IPS-NIHi11 (cell line): ENCODE data around the gene MAGEF1.

Experiments
- DNase-seq: peaks from one replicate; pipeline ENCODE4 v3.0.0; 2012; ENCODE audit warnings: mixed read lengths, low spot score

The MAGEF1 gene

DNA sequence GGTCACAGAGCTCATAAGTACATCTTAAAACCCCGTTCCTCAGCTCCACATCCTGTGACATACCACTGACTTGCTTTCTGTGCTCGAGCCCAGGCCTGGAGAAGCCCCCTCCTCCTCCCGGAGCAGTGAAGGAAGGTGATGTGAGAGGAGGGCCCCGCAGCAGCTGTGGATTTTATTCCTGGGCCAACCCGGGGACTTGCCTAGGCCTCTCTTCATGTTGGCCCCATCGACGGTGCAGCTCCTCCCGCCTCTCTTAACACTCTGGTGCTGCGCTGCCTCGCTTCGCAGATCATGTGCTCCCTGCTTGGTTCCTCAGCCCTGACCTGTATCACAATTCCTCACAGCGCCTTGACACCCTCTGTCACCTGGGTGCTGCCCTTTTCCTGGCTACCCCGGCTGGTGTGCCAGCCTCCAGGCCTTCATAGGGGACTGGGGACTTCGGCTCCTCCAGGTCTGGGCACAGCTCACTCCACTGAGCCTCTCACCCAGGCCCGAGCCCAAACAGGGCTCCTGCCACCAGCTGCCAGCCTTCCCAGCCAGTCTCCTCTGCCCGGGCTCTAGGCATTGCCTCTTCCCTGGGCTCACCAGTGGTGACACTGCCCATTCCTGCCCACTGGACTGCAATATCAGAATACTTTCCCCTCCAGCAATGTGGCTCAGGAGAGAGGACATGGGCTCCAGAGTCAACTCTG, 21.5 kb downstream of the MAGEF1 start:
- no peak for DNase-seq

DNA sequence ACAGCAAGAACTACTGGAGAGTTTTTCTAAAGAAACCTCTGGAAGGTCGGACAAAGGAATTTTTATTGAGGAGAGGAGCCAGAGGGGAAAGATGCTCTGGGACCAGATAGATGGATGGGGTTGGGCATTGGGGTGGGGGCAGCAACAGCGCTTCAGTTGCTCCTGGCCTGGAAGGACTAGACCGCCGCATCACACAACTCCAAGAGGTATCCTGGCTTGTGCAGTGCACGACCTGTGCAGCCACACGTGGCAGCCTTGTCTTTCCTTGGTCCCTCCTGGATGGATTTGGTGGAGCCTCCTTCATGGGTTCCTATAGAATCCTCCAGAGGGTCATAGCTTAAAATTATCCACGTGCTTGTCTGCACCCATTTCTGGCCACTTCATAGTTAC, 23.0 kb downstream of the MAGEF1 start:
- DNase-seq, result no peak

DNA sequence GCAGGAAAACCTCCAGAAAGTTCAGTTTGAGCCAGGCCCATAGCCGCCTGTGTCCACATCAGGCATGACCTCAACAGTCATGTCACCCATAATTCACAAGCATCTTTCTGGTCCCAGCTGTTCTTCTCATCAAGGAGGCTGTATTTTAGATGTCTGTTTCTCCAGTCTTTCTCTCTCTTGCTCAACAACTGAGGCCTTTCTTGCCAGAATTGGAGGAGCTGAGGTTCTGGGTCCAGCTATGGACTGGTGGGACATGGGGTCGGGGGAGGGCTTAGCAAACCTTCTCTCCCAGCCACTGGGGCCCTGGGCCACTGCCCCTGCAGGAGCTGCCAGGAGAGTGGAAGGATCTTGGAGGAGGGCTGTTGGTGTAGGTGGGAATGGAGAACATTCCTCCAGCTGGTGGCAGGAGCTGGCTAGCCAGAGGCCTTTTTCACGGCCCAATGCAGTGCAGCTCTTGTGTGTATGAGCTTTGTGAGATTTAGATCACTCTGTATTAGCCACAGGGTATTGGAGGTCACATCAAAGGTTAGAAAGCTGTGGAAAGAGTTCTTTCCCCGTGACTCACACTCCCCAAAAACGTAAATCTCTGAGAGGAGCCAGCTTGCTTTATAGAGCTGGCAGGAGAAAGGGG, 23.5 kb downstream of the MAGEF1 start:
- DNase-seq, result no peak

DNA sequence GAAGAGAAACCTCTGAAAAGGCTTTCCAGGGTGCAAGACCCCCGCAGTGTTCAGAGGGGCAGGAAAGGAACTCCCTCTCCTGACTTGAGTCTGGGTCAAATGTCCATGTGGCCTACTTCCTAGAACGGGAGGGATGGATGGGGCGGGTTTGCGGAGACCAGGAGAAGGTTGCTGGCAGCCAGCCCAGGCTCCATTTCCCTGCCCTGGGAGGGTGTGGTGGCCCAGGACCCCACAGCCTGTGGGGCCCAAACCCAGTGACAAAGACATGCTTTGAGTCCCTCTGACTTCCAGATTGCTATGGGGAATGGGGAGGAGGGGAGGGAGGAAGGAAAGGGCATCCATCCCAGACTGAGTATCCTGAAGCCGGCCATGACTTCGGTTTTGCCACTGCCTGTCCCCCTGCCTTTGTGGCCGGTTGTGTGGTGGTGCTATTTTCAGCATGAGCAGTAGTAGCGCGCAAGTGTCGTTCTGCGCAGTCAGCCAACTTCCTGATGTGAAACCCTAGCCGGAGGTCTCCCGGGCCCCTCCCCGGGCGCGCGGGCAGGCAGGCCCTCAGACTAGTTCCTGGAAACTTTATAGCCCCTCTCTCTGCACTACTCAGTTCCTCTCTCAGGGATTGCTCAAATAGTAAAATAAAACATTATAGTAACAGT, 24.4 kb downstream of the MAGEF1 start:
- DNase-seq, result no peak

DNA sequence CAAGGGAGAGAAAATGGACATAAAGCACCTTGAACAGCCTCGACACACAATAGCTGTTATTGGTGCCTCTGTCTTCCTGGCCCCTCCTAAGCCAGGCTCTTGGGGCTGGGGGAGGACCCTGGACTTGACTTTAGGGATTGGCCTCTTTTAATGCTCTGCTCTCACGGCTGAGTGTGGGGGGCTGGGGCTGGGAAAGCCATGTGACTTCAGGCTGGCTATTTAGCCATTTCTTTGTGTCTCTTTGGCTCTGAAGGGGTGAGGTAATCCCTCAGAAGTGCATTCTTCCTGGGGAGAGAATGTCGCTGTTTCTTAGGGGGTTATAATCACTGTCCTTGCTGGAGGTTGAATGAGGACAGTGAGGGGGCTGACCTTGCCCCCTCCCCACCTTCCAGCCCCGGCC, 26.2 kb downstream of the MAGEF1 start:
- DNase-seq, result peak; percentile 68

DNA sequence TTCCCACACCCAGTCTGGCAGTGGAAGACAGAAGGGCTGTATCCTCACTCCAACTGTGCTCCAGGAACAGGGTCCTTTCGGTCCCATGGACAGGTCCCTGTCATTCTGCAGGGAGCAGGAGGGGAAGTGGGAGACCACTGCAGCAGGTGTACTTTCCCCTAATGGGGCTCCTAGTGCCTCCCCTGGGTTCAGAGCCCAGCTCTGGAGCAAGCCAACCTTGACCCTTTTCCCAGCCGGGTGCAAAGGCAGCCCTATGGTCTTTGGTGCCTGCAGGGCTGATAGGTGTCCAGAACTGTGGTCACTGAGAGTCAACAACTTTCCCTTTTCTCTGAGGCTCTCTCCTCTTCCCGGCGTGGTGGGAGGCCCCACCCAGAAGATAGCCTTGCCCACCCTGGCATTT, 26.8 kb downstream of the MAGEF1 start:
- no peak for DNase-seq

DNA sequence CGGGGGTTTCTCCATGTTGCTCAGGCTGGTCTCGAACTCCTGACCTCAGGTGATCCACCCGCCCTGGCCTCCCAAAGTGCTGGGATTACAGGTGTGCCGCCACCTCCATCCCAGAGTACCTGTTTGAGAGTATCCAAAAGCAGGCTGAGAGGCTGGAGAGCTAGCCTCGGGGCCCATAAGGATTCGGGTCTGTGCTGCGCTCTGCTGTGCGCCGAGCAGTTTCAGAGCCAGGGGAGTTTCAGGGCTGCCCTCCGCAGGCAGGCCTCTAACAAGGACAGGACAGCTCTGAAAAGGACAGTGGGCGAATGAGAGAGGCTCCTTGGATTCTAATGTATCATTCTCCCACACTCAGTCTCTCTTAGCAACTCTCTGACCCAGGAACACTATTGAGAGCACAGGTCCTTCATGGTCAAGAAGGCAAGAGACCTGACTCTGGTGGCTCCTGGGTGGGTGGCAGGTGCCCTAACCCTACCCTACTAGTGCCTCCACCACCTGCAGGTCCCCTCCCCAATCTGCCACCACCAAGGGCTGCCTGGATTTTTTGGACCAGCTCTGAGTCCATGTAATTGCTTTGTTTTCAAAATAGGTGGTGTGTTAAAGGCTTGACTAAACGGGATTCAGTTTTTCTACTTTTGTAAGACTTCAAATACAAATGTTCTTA, 27.8 kb downstream of the MAGEF1 start:
- no peak for DNase-seq

DNA sequence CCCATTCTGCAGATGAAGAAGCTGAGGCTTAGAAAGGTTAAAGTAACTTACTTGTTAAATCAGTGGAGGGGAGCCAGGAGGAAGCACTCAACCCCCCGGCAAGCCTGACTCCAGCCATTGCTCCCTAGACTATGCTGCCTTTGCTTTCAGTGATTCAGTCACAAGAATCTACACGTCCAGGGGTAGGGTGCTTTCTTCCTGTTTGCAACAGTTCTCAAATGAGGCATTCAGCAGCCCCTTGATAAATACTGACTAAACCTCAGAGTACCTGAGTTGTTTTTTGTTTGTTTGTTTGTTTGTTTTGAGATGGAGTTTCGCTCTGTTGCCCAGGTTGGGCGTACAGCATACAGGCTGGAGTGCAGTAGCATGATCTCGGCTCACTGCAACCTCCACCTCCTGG, 28.6 kb downstream of the MAGEF1 start:
- no peak for DNase-seq

DNA sequence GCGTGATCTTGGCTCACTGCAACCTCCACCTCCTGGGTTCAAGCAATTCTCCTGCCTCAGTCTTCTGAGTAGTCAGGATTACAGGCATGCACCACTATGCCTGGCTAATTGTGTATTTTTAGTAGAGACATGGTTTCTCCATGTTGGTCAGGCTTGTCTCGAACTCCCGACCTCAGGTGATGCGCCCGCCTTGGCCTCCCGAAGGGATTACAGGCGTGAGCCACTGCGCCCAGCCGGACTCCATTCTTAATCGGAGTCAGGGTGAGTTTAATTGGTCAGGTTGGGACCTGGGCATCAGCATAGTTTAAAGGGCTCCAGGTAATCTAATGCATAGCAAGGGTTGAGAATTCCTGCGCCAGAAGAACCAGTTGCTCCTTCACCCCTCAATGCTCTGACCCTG, 29.2 kb downstream of the MAGEF1 start:
- DNase-seq, result no peak

DNA sequence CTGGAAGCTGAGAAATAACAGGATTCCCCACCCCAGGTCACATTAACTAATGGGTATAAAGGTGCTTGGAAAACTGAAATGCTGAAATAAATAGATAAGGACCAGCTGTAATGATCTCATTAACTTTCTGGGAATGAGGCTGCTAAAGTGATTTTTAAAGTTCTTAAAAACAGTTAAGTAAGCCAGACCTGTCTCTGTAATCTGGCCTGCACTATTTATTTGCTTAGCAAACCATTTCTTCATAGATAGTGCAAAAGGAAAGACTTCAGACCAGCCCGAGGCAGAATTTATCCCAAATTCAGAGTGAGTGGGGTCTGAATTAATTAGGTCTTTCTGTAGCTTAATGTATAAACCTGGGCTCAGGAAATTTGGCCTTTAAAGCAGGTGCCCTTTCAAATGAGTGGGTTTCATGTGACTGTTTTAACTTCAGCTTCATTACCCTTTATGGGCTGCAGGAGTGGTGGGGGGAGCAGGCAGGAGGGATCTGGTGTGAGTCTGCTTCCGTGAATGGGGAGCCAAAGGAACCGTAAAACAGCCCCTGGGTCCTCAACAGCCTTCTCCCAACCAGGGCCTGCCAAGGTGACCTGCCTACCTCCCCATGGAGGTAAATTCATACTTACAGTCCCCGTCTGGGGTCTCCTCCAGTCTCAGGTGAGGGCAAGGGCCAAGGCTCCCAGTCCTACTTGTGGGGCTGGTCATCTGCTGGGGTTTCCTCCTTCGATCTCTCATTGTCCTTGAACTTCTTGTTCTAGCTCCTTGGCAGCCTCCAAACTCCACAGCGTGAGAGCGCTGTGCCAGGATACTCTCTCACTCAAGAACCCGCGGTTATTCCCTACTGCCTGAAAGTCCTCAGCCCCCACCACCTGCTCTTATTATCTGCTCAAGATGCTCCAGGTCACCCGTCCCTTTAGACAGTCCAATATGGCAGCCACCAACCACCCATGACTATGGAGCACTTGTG, 31.2 kb downstream of the MAGEF1 start:
- DNase-seq, result no peak

DNA sequence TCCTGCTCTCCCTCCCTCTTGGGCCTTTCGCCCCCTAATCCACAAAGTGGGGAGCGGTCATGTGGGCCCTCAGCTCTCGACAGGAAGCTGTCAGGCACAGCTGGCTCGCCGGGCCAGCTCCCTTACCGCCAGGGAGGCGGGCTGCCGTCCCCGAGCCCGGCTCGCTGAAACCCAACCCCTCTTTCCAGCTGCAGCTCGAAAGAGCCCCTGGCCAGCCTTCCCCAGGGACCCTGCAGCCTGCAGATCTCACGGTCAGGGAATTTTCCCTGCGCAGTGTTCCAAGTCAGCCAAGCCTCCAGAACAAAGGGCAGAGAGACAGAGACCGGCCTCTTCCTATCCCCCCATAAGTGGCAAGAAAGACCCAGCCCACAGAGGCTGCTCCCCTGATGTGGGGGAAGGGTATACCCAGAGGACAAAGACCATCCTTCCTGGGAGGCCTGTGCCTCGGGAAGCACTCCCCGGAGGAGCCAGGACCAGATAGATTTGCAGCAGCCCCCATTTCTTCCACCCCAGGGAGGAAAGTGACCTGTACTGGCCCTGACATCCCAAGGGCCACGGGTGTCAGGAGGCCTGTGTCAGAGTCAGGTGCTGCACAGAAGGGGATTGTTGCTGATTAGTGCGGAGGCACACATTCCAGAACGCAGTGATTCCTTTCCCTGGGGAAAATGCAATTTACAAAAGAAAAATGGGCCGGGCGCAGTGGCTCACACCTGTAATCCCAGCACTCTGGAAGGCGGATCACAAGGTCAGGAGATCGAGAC, 32.6 kb downstream of the MAGEF1 start:
- DNase-seq, result peak; percentile 78

DNA sequence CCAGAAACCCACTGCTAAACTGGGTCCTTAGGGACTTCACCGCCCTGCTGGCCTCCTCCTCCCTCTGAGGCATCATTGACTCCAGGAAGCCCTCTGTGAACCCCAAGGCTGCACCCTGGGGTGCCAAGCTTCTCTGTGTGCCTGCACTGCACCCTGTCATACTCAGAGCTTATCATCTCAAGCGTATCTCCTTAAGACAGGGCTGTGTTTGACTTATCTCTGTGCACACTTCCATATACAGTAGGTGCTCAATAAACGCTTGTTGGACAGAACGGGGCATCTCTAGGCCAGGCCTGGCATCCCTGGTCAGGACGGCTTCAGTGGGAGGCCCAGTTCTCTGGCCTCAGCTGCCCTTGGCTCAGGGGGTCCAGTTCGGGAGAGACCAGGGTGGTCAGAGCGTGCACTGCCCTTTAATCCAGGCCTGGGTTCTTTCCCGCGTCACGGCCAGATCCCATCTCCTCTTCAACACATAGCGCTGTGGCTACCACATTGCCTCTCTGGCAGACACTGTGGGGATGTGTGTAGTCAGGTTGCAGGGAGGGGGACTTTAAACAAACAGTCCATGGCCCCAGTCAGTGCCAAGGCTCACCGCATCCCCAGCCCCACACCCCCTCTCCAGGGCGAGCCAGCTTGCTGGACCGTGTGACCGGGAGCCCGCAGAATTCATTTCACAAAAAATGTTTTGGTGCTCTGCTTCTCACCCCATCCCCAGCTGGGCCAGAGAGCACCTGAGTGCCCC, 33.4 kb downstream of the MAGEF1 start:
- DNase-seq, result no peak

DNA sequence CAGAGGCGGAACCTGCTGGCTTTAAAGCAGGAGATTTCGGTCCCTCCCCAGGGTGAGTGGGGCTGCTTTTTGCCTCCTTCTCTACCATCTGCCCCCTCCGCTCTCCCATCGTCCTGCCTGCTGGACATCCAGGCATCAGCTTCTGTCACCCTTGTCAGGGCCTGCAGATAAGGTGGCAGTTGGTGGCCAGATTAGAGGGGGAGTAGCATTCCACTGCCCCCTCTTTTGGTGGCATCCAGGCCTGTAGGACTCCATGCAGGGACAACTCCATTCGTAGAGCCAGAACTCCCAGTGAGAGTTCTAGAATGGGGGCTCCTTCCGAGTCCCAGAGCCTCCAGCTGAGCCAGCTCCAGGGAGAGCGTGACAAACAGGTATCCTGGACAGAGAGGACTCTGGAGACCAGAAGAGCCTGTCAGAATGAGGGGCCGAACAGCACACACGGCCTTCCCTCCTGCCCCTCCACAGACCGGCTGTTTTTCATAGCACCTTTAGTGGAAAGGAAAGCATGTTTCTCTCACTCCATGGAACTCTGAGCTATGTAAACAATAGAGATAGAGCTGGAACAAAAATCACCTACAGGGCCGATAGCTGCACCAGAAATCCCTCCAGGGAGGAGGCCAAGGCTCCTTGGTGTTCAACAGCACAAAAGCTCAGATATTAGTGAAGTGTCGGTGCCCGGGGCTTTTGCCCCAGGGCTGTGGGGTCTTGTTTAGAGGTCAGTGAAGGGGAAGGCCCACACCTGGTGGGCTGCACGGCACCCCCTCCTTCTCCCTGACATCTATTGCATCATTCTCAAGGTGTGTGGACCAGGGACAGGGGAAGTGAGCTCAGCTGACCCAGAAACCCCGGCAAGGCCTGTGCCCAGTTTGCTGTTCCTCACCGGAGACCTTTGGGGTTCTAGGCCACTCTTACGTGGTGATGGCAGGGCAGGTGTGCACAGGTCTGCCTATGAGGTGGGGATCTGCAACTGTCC, 34.2 kb downstream of the MAGEF1 start:
- DNase-seq, result no peak

DNA sequence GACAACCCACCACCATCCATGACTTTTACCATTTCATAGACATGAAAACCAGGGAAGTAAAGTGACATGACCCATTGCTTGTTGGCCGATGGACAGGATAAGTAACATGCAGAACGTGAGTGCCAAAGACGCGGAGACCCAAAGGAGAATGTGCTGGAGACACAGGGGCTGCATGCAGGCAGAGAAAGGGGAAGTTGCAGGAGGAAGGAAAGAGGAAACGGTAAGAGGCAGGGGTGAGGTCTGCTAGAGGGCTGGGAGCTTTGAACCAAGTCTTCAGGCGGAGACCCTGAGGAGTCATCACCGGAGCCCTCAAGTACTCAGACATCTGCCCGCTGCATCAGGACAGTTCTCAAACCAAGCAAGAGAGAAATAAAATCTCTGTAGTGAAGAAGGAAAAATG, 34.9 kb downstream of the MAGEF1 start:
- DNase-seq, result no peak

DNA sequence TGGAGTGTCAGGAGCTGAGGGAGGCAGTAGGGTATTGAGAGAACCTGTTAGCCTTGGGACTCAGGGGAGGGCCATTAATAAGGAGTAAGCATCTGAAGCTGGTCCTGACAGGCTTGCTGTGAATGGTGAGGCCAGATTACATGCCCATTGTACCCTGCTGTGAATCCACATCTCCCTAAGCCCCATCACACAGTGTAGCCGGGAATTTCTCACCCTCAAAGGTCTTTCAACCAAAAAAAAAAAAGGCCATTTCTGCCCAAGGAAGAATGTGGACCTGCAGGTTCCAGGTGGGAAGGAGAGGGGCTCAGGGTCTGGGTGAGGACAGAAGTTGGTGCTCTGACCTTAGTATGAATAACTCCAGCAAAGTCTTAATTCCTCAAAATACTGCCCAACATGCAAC, 37.2 kb downstream of the MAGEF1 start:
- DNase-seq, result no peak

DNA sequence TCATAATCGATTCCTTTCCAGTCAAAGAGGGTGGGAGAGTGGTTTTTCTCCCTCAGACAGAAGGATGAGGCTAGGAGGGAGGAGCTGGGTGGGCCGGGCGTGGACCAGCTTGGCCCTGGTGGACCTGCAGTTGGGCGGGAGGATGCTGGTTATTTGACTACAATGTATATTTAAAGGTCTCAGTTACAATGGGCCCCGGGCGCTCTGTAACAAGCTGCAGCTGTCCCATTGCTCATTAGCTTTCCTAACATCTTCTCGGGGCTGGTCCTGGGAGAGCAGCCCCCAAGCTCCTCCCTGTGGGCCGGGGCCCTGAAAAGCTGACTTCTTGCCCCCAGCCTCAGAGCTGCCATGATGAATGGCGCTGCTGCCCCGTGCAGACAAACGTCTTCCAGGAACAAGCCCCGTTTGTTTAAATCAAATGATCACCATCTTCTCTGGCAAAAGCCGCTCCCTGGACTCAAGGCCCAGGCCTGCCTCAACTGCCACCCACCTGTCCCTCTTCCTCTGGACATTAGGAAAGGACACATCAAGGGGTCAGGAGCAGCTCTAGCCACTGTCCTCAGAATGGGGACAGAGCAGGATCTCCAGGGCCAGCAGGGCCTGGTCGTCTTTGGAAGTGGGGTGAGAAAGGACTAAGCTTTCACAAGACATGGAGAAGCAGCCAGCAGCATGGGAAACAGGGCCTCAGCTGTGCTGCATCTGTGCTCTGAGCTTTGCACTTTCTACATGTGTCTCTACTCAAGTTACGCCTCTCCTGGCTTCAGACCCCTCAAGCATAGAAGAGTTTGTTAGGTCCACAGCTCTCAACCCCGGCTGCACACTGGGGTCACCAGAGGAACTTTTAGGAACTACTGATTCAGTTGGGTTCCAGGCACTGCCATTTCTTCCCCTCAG, 38.6 kb downstream of the MAGEF1 start:
- DNase-seq, result no peak

DNA sequence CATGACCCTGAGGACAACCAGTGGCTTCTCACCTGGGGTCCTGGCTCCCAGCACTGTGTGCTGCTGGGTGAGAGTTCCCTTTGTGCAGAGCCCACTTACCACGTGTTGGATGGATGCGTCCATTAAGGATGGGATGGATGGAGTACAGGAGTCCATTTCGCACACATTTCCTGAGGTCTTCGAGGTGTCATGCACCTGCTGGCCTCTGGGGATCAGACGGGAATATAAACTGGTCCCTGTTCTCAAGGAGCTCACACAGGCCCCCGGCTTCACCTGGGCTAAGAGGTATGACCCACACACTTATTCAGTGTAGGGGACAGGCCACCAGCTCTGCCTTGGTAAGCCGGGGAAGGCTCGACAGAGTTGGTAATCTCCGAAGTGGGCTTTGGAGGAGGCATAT, 39.5 kb downstream of the MAGEF1 start:
- no peak for DNase-seq

DNA sequence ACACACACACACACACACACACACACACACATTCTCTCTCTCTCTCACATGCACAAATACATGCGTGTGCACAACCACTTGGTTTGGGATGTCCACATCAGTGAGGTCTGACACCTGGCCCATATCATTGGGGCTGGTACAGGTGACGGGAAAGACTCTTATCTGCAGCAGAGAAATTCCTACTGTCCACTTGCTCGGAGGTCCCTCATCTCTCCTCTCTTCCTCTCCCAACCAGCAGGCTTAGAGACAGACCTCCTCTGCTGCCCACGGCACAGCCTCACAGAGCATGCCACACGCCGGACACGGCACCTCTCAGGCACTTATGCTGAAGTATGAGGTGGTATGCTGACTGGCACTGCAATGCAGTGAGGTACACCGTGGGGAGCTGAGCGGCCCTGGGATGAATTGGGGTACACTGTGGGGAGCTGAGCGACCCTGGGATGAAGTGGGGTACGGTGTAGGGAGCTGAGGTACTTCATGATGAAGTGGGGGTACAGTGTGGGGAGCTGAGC, 41.7 kb downstream of the MAGEF1 start:
- DNase-seq, result no peak
